GM21526 (cell line): ENCODE results near the gene MMP11.

Experiments
- ATAC-seq: cut with Tn5 transposase; IDR thresholded peaks from one replicate; pipeline ENCODE4 v1.9.1; 2021; ENCODE audit warnings: moderate library complexity; ENCODE audit not compliant: unreplicated experiment, low FRiP score

The MMP11 gene

DNA sequence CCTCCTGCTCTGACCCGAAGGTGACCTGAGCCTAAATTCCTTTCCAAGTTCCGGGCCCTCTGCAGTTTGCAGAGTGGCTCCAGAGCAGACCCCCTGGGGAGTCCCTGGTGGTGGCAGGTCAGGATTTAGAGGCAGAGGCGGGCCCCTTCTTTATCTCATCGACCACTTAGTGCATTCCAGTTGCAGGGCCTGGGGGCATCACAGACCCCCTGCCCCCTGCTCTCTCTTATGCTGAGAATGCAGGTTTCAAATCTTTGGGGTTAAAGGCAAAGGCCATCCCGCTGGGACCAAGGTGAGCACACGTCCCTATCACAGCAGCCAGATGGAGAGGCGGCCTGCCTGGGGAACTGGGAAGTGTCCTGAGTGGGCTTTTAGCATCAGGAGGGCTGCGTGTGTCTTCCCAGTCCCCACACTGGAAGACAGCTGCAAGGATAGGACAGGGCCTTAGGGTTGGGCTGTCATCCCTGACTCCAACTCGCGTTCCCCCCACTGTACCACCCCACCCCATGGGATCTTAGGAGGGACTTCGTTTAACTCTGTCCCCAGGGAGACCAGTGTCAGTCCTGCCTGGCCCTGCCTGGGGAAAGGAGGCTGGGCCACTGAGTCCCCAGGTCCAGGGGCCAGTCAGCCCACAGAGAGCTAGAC, 54.8 kb downstream of the MMP11 start:
- no peak for ATAC-seq

DNA sequence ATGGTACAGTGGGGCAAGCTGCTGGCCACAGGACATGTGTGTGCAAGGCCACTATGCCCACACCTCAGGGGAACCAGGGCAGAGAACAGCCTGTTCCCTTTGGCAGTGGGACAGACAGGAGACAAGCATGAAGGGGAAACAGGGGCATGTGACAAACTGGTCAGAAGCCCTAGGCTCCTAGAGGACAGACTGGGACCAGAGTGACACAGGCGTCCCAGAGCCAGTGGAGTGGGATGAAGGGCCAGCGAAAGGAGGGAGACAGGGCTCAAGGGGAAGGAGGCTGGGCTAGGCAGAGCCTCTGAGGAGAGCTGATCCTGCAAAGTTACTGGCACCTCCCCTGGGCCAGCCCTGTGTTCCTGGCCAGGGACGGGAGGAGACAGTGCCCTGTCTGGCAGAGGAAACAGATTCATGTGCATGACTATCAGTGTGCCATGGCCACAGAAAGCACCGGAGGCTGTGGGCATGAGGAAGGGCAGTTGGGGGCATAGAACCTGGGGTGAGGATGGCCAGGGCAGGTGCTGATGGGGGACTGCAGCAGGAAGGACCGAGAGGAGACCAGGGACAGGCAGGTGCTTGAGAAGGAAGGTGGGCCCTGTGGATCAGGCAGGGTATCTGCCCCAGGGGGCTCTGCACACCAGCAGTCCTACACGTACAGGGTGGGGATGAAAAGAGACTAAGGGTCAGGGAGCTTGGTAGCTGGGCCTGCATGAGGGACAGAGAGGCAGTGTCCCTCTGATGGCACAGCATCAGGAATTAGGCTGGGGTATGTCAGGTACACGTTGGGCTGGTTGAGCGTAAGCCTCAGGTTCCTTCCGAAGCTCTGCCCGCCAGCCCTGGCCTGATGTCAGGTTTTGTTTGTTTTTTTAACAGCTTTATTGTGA, 56.4 kb downstream of the MMP11 start:
- no peak for ATAC-seq

DNA sequence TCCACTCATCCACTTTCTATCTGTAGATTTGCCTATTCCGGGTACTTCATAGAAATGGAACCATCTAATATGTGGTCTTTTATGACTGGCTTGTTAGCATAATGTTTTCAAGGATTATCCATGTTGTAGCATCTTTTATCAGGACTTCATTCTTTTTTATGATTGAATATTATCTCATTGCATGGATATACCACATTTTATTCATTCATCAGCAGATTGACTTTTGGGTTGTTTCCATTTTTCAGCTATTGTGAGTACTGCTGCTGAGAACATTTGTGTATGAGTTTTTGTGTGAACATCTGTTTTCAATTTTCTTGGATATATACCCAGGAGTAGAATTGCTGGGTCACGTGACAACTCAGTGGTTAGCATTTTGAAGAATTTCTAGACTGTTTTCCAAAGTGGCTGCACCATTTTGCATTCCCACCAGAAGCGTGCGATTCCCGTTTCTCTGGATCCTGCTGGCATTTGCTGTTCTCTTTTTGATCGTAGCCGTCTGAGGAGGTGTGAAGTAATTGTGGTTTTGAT, 57.3 kb downstream of the MMP11 start:
- no peak for ATAC-seq

DNA sequence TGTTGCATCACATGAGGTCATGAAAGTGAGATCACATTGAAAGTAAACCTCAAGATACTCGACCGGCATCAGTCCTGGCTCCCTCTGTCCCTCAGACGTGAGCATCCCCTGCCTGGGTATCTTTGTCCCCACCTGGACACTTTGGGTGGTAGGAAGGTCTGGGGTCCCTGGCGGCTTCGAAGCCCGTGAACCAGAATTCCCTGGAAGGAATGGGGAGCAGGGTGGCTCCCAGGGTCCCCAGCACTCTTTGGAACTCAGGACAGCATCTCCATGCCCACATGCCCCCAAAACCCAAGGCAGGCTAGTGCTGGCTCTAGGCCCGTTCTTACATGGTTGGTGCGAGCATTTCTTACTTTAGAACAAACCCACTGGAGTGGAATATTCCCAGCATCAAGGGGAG, 58.6 kb downstream of the MMP11 start:
- no peak for ATAC-seq

DNA sequence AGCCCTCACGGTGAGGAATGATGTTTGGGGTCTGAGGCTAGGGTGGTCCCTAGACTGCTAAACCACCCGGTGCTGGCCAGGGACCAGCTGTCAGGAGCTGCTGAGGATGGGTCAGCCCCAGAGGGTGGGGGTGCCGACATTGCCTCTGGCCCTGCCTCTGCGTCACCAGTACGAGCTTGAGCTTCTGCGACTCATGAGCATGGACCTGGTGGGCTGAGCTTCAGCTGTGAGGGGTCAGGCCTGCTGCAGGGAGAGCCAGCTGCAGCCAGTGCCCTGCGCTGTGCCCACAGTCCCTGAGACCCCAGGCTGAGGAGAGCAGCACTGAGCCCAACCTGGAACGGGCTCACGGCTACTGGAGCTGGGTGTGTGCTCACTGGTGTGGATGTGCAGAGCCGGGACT, 59.1 kb downstream of the MMP11 start:
- no peak for ATAC-seq

DNA sequence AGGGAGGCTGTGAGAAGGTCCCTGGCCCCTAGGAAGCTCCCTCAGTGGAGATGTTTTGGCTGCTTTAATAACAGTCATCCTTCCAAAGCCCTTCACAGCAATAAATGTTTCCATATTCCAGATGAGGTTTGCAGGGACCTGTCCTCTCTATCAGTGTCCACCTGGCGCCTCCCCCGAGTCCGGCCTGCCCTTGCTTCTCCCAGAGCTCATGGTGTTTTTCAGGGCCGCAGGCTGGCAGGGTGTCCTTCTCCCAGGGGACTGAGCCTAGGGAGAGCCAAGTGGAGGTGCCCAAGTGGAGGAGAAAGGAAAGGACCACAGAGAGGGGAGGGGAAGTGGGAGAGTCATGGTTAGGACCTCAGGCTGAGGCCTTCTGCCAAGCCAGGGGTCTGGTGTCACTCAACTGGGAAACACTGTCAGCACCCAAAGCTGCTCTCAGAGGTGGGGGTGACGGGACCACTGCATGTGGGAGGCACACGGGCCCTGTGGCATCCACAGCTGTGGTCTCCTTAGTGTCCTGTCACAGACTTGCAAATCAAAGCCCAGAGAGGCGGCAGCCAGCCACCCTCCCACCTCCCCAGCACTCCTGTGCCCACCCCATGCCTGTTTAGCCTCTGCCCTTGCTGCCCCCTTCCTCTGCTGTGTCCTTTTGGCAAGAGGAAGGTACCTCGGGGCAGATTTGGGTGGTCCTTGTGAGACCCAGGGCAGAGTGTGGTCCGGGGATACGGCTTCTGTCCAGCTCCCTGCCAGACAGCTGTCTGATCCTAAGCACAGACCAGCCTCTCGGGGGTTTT, 59.8 kb downstream of the MMP11 start:
- no peak for ATAC-seq

DNA sequence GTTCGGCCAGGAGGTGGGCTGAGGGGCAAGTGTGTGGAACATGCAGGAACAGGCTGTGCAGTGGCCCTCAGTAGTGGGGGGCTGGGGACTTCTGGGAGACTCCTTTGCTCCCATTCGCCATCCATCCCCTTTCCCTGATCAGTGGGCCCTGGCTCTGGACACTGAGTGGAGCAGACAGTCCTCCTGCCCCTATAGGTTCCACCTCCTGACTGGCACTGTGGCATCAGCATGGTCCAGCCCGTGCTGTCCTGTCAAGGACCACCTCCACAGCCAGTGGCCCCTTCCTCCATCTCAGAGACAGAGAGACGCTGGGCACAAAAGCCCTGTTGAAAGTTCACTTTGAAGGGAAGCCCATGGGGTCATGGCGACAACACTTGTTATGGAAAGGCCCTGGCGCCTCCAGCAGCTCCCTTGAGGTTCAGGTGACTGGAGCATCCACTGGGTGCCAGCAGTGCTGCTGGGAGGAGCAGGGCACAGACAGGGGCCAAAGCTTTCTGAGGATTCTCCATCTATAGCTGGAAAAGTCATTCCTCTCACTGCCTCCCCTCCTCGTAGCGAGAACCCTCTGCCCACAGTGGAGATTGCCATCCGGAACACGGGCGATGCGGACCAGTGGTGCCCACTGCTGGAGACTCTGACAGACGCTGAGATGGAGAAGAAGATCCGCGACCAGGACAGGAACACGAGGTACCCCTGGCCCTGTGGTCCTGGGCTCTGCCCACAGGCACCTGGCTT, 60.5 kb downstream of the MMP11 start:
- no peak for ATAC-seq
